Chondrocyte (in vitro differentiated cells): Measurements from ENCODE around the gene KCNJ15. TPM values are rescaled to one million over a fixed set of nuclear protein-coding genes. Genes with fewer than 3 reads are reported as not detected.

ENCODE experiments used
- DNase-seq: peaks from one replicate; pipeline ENCODE4 v3.0.0; 2021; ENCODE audit warnings: mixed read lengths, low spot score
- H3K27ac Mint-ChIP-seq: one replicate; pipeline ENCODE4 v1.8.0; 2021; ENCODE audit warnings: mild to moderate bottlenecking, moderate library complexity, mixed read lengths; ENCODE audit not compliant: unreplicated experiment
- H3K27me3 Mint-ChIP-seq: 2 replicates; pipeline ENCODE4 v1.8.0; 2021; ENCODE audit warnings: low read depth, mixed read lengths
- H3K36me3 Mint-ChIP-seq: 2 replicates; pipeline ENCODE4 v1.8.0; 2021; ENCODE audit warnings: low read depth, mixed read lengths
- H3K4me1 Mint-ChIP-seq: 2 replicates; pipeline ENCODE4 v1.8.0; 2021; ENCODE audit warnings: low read depth, mild to moderate bottlenecking, mixed read lengths
- H3K4me3 Mint-ChIP-seq: one replicate; pipeline ENCODE4 v1.8.0; 2021; ENCODE audit warnings: mild to moderate bottlenecking, moderate library complexity, mixed read lengths; ENCODE audit not compliant: unreplicated experiment
- H3K9me3 Mint-ChIP-seq: 2 replicates; pipeline ENCODE4 v1.8.0; 2021; ENCODE audit warnings: low read depth, mixed read lengths
- total RNA-seq: library from RNA; stranded (reverse); gene quantifications from 3 replicates; pipeline ENCODE4 v1.2.1, GENCODE V29; 2021
- TF ChIP-seq, protein P1 (sequence below): fragments of 200-600 bp; sonication (generic); IDR thresholded peaks from 2 replicates; pipeline ENCODE4 v1.5.0; 2021; ENCODE audit warnings: antibody characterized with exemption, mild to moderate bottlenecking, moderate library complexity

KCNJ15 gene
- total RNA-seq, 1 donor from 2014 or later: 0.80 TPM

GRCh38 chr21:38354231-38354630 lies 97.4 kb downstream of the KCNJ15 start:
- DNase-seq: no peak
- no peak overlapping the region for H3K27ac Mint-ChIP-seq
- no peak overlapping the region for H3K4me3 Mint-ChIP-seq
- H3K36me3 Mint-ChIP-seq: no peaks in the 10 kb centered on the region
- H3K4me1 Mint-ChIP-seq: peaks cover 60% of the 10 kb centered on the region
- TF ChIP-seq, protein P1, sequence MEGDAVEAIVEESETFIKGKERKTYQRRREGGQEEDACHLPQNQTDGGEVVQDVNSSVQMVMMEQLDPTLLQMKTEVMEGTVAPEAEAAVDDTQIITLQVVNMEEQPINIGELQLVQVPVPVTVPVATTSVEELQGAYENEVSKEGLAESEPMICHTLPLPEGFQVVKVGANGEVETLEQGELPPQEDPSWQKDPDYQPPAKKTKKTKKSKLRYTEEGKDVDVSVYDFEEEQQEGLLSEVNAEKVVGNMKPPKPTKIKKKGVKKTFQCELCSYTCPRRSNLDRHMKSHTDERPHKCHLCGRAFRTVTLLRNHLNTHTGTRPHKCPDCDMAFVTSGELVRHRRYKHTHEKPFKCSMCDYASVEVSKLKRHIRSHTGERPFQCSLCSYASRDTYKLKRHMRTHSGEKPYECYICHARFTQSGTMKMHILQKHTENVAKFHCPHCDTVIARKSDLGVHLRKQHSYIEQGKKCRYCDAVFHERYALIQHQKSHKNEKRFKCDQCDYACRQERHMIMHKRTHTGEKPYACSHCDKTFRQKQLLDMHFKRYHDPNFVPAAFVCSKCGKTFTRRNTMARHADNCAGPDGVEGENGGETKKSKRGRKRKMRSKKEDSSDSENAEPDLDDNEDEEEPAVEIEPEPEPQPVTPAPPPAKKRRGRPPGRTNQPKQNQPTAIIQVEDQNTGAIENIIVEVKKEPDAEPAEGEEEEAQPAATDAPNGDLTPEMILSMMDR: no peak
- H3K9me3 Mint-ChIP-seq: no peaks in the 10 kb centered on the region
- H3K27me3 Mint-ChIP-seq: no peaks in the 10 kb centered on the region

DNA sequence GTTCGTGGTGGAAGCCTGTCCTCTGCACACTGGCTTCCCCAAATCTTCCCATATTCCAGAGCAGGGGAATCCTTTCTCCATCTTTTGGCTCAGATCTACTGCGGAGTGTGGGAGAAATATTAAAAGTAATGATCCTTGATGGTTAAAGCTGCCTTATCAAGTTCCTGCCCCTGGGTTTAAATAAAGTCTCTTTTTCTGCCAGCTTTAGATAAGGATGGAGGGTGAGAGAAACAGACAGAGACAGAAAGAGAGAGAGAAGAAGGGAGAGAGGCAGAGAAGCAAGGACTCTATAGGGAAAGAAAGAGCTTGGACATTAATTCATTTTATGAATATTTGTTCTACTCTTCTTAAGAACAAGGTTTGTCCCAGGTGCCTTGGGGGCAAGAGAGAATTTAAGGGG lies 98.0 kb downstream of the KCNJ15 start:
- Mint-ChIP-seq H3K27ac (no peak overlapping the region), H3K27me3 (no peaks in the 10 kb centered on the region), H3K36me3 (no peaks in the 10 kb centered on the region), H3K4me3 (no peak overlapping the region), H3K4me1 (peaks cover 55% of the 10 kb centered on the region), H3K9me3 (no peaks in the 10 kb centered on the region)
- TF ChIP-seq, protein P1: no peak
- DNase-seq: no peak

- Mint-ChIP-seq H3K4me1 (peaks cover 48% of the 10 kb centered on the region), H3K9me3 (no peaks in the 10 kb centered on the region), H3K4me3 (no peak overlapping the region), H3K27me3 (no peaks in the 10 kb centered on the region), H3K36me3 (no peaks in the 10 kb centered on the region), H3K27ac (no peak overlapping the region)
- TF ChIP-seq, protein P1: no peak
- DNase-seq: no peak
Observed at GRCh38 chr21:38355353-38355752, 98.6 kb downstream of the KCNJ15 start.

DNA sequence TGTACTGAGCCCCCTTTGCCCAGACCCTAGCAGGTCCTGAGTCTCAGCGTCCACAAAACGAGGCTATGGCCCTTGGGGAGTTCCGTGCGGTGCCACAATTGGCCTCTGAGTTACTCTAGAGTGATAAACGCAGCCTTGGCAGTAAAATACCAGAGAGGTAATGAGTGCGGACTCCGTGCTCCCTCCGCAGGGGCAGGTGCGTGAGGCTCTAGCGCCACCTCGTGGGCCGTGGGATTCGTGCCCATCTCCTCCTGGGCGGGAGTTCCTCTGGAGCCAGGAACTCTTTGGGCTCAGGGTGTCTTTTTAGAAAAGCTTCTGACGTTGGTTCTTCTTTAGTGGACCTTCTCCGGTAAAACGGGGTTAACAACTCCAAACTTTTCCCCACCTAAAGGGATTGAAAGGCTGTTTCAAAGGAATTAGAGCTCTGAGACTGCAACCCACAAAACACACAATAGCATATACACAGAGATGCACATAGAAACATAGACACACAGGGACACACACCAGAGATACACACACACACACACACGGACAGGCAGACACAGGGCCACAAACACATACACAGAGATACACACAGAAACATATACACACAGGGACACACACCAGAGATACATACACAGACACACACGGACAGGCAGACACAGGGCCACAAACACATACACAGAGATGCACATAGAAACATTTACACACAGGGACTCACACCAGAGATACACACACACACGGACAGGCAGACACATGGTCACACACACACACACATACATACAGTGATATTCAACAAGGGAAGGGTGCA lies 99.4 kb downstream of the KCNJ15 start:
- H3K4me3 Mint-ChIP-seq: no peak overlapping the region
- H3K36me3 Mint-ChIP-seq: no peaks in the 10 kb centered on the region
- H3K4me1 Mint-ChIP-seq: peaks cover 40% of the 10 kb centered on the region
- DNase-seq: no peak
- no peaks in the 10 kb centered on the region for H3K9me3 Mint-ChIP-seq
- H3K27ac Mint-ChIP-seq: peak overlapping the region; percentile 30
- H3K27me3 Mint-ChIP-seq: no peaks in the 10 kb centered on the region
- TF ChIP-seq, protein P1: peak; percentile 98

Other genes with a start within 250 kb of the KCNJ15 start
- gene ERG, start 241.5 kb downstream of the KCNJ15 start, total RNA-seq: 33.4 to 39.8 TPM (median 34.8 TPM) in 3 replicates